GM18498 (cell line): ENCODE data around the gene MYO5B.
A peak's percentile ranks its signal among the peaks of the same experiment; 100 is the strongest.
"Not testable (repeated sequence)": the region's sequence is repeated elsewhere in the genome, so short reads cannot be mapped to it uniquely, and the experiment has no call there.

Source experiments
- ATAC-seq: cut with Tn5 transposase; IDR thresholded peaks from one replicate; pipeline ENCODE4 v1.9.1; 2021; ENCODE audit warnings: mild to moderate bottlenecking, moderate library complexity; ENCODE audit not compliant: unreplicated experiment

MYO5B gene

GRCh38 chr18:50107468-50107977, 87.4 kb downstream of the MYO5B start:
- no peak for ATAC-seq

- ATAC-seq: no peak
These were observed 89.9 kb downstream of the MYO5B start for GRCh38 chr18:50105027-50105426.

- ATAC-seq: no peak
These were observed 90.5 kb downstream of the MYO5B start for GRCh38 chr18:50104421-50104820.

- peak; percentile 66 for ATAC-seq
These were observed 95.1 kb downstream of the MYO5B start for GRCh38 chr18:50099725-50100407.

GRCh38 chr18:50097702-50098101, 97.2 kb downstream of the MYO5B start:
- no peak for ATAC-seq

- no peak for ATAC-seq
These were observed 98.0 kb downstream of the MYO5B start for GRCh38 chr18:50096766-50097435.

- not testable (repeated sequence) for ATAC-seq
These were observed 100.2 kb downstream of the MYO5B start for GRCh38 chr18:50094786-50095185.

- ATAC-seq: no peak
These were observed 100.7 kb downstream of the MYO5B start for GRCh38 chr18:50094221-50094773.

GRCh38 chr18:50093366-50094064, 101.4 kb downstream of the MYO5B start:
- no peak for ATAC-seq

GRCh38 chr18:50092245-50092805, 102.6 kb downstream of the MYO5B start:
- ATAC-seq: no peak

- no peak for ATAC-seq
These were observed 103.3 kb downstream of the MYO5B start for GRCh38 chr18:50091509-50092244.

GRCh38 chr18:50090370-50091312, 104.3 kb downstream of the MYO5B start:
- ATAC-seq: no peak

GRCh38 chr18:50089702-50090101, 105.2 kb downstream of the MYO5B start:
- no peak for ATAC-seq

- ATAC-seq: no peak
These were observed 111.2 kb downstream of the MYO5B start for GRCh38 chr18:50083708-50084107.

- ATAC-seq: no peak
These were observed 113.9 kb downstream of the MYO5B start for GRCh38 chr18:50080932-50081560.

- no peak for ATAC-seq
These were observed 114.6 kb downstream of the MYO5B start for GRCh38 chr18:50080316-50080715.

- no peak for ATAC-seq
These were observed 115.2 kb downstream of the MYO5B start for GRCh38 chr18:50079571-50080295.

GRCh38 chr18:50076277-50076676, 118.7 kb downstream of the MYO5B start:
- ATAC-seq: no peak
